Stromal cell of bone marrow (primary cell): ENCODE data around the gene EXOSC9.
"Not testable (repeated sequence)": the region's sequence is repeated elsewhere in the genome, so short reads cannot be mapped to it uniquely, and the experiment has no call there.

Experiments used
- DNase-seq: peaks from one replicate; pipeline ENCODE4 v3.0.0-alpha.2; 2012; ENCODE audit warnings: low read depth

Gene EXOSC9

GRCh38 chr4:121800961-121801714 lies at the start of gene EXOSC9:
Gene EXOSC9 (plus strand): TSS chr4:121801323. CDS start chr4:121801425, 102 bp downstream.
- peak; percentile 87 for DNase-seq

- not testable (repeated sequence) for DNase-seq
These were observed 49.0 kb upstream of the EXOSC9 start for GRCh38 chr4:121752142-121752541.

DNA sequence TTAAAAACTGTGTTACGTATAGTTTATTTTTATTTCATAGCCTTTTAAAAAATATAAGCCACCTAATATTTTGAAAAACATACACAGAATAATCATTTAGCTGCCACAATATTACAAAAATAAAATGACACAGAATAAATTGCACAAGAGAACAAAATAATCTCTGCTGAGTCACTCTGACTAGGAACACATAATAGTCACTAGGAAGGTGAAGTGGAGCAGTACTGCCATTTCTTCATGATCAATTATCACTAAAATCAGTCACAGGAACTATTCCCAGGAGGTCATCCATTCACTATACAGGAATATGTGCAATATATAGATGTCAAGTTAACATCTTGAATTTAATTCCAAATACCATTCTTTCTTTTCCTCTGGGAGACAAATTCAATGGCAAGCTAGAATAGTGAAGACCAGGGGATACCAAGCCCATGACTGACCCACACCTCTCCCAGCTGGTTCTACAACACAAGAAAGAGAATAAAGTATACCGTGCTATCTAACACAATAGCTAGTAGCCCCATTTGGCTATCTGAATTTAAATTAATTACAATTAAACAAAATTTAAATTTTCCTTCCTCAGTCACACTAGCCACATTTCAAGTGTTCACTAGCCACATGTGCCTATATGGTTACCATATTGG lies 42.1 kb upstream of the EXOSC9 start:
- peak; percentile 40 for DNase-seq

- DNase-seq, result no peak
These were observed 40.9 kb upstream of the EXOSC9 start for GRCh38 chr4:121760205-121760604.

DNA sequence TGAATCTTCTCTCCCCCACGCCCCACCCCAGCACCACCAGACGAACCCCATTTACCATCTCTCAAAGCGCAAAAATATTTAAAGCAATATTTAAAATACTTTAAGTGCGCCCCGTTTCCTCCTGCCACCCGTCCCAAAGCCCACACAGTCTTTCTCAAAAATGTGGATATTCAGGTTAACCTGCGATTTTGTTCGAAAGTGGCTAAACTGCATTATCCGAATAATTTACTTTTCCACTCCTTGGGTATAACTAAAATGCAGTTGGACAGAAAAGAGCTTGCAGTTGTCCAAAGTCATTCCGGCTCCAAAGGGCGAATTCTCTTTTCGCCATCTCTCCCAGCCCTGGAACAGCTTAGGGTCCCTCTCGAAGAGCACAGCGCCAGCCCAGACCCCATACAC lies 36.8 kb upstream of the EXOSC9 start:
- no peak for DNase-seq

GRCh38 chr4:121764702-121765367 lies 36.3 kb upstream of the EXOSC9 start, which contains the start of gene SMIM43:
Gene SMIM43 (minus strand): TSS chr4:121765164. CDS start chr4:121765105, 59 bp downstream.
- no peak for DNase-seq

- DNase-seq, result no peak
These were observed 35.8 kb upstream of the EXOSC9 start for GRCh38 chr4:121765368-121765705.

GRCh38 chr4:121765971-121766538 lies 35.1 kb upstream of the EXOSC9 start:
- DNase-seq, result no peak

GRCh38 chr4:121767166-121767565 lies 34.0 kb upstream of the EXOSC9 start:
- DNase-seq, result no peak

- no peak for DNase-seq
These were observed 31.8 kb upstream of the EXOSC9 start for GRCh38 chr4:121769341-121769740.

DNA sequence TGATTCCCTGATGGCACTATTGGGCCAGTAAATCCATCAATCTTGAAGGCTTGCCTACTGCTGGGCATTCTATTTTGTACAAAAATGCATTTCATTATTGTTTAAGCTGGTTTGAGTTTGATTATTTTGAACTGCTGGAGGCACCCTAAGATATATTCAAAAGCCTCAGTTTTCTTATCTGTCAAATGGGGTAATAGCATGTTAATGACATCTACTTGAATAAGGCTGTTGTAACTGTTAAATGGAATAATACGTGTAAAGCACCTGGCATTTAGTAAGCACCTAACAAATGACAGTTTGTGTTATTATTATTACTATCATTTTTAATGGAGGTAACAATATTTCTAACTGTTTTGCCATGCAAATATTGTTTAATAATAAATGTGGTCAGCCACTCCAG lies 29.3 kb upstream of the EXOSC9 start:
- no peak for DNase-seq

- no peak for DNase-seq
These were observed 27.2 kb upstream of the EXOSC9 start for GRCh38 chr4:121773883-121774282.

DNA sequence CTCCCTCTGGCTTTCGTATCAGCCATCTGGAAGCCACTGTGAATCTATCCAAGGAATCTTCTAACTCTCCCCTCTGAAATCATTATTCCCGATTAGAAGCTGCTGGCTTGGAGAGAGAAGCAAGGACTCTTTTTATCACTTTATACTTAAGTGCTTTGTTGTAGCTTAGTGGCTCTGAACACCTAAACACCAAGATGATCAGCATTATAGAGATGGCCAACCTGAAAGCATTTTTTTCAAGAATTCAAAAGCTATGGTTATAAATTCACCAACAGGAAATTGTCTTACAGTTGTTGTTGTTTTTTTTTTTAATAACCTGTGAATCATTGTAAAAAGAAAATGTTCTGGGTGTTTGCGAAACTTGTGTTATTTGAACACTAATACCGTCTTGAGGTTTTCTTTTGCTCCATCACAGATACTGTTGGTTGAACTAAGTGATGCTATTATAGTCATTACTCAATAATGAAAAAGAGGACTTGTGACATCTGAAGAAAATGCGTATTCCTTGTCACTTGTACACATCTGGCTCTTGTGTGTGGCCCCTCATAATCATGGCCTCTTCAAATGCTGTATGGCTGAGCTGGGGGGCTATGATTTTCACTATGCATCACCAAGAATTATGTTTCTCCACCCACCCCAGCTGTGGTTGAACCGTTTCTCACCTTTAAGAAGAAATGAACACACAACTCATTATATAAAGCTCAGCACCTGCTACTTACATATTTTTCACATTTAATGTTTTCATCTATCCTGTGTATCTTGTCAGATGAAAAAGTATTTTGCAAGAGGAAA lies 24.3 kb upstream of the EXOSC9 start:
- no peak for DNase-seq

DNA sequence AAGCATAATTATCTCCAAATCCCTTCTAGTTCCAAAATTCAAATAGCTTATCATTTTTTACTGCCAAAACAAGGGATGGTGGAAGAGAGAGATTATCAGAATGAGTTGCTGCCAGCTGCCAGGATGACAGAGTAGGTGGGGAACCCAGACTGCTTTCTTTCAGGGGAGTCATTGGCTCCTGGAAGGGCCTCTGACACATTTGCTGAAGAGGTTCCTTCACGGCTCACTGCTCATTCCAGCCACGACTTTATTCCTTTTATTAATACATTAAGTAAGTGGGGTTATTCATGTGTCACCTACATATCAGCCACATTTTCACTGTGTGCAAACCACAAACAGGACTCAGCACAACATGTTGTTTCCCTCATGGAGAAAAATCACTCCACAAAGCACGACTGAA lies 23.5 kb upstream of the EXOSC9 start:
- DNase-seq, result no peak

DNA sequence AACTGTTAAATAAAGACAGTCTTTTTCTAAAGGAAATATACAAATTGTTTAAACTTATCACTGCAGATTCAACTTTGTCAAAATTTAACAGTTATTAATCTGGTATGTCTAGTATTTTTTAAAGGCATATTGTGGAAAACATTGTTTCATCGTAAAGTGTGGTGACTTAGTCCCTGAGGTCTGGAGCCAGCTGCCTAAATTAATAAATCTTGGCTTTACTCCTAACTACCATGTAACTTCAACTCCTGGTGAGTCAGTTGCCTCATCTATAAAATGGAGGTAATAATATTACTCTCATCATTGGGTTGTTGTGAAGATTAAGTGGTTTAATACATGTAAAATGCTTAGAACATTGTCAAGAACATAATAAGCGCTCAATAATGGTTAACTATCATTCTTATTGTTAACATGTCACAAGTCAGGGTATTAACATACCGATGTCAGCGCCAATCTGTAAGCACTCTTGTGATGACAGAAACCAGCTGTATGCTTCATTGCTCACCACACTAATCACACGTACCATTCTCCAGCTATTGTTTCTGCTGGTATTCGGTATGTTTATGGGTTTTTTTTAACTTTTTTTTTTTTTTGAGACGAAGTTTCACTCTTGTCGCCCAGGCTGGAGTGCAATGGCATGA lies 22.0 kb upstream of the EXOSC9 start:
- DNase-seq, result no peak

- no peak for DNase-seq
These were observed 17.9 kb upstream of the EXOSC9 start for GRCh38 chr4:121783210-121783609.

DNA sequence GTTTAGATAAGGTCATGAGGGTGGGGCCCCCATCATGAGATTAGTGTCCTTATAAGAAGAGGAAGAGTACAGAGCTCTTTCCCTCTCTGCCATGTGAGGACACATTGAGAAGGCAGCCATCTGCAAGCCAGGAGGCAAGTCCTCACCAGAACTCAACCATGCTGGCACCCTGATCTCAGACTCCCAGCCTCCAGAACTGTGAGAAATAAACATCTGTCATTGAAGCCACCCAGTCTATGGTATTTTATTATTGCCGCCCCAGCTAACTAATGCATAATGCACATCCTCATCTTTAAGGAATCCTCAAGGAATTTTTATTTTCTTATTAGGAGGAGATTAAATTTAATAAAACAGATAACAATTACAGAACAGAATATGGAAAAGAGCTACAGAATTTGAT lies 16.7 kb upstream of the EXOSC9 start:
- DNase-seq, result no peak

DNA sequence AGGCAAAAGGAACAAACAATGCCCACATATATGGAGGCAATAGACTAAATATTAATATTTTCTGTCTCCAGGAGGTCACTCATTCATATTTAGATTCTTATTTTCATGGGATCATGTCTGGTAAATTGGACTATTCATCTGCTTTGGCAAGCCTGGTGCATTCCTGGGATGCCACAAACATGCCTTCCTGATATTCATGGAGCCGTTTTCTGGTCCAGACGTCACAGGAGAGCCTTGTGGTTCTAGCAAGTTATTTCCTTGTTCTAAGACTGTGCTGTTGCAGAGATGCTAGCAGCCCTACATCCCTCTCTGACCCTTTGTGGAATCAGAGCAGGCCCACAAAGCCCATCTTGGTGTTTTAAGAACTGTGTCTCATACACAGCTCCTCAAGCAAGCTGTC lies 16.1 kb upstream of the EXOSC9 start:
- peak; percentile 94 for DNase-seq

GRCh38 chr4:121785479-121785878 lies 15.6 kb upstream of the EXOSC9 start:
- no peak for DNase-seq

DNA sequence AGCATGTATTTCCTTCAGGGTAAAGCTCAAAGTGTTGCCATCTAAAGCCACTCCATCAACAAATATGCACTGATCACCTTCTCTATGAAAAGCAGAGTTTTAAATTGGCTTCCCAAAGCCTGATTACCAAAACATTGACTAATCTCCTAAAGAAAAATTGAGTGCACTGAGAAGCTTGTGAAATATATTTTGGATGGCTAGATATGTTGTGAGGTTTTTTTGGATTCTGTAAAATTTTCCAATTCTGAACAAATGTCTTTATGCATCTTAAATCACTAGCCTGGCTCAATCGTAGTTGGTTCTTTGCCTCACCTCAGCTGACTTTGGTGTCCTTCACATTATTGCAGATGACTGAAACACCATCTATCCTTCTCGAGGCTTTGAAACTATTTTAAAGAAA lies 14.9 kb upstream of the EXOSC9 start:
- no peak for DNase-seq

DNA sequence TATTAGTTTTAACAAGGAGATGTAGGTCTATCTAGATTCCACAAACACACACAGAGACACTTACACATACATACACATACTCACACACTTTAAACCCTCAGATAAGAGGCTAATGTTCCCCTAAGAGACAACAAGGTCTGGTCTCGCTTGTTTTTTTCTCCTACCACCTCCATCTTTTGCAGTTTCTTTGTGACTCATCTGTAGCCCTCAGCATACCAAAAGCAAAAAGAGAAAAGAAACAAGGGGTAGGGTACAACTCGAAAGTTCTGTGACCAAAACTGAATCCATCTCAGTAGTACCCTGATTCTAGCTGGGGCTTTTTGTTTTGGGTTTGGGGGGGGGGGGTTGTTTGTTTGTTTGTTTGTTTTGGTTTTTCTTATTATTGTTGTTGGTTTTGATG lies 12.2 kb upstream of the EXOSC9 start:
- DNase-seq, result no peak

GRCh38 chr4:121789455-121789854 lies 11.7 kb upstream of the EXOSC9 start:
- DNase-seq, result no peak
